DMS153 treated with DMSO at 0.1 percent for 48 hours (cell line): Measurements from ENCODE around the gene GPR156.
"Not testable (repeated sequence)": the region's sequence is repeated elsewhere in the genome, so short reads cannot be mapped to it uniquely, and the experiment has no call there.

Source experiments
- DNase-seq: peaks from one replicate; lab custom pipeline; 2025; ENCODE audit not compliant: unreplicated experiment; lab: John Stamatoyannopoulos, UW

The GPR156 gene

GRCh38 chr3:120275618-120276017 lies 9.4 kb downstream of the GPR156 start:
- no peak for DNase-seq

DNA sequence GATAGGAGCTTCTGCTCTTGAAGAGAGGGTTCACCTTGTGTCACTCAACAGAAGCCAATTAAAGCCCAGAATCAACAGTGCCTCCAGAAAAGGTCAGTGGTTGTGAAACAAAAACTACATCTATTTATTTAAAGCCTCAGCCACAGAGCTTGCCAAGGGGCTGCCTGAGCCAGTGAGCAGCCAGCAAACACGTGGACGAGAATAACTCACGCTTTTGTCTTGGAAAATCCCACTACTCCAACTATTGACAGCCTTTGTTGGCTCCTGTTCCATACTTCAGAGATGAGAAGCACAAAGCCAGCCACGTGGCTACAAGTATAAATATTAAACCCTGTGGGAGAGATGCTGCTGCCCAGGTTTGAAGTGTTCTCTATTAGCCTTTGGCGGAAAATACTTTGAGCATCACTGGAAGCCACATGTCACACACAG lies 10.3 kb downstream of the GPR156 start:
- DNase-seq, result peak; percentile 53

- DNase-seq, result no peak
These were observed 12.7 kb downstream of the GPR156 start for GRCh38 chr3:120272286-120272685.

DNA sequence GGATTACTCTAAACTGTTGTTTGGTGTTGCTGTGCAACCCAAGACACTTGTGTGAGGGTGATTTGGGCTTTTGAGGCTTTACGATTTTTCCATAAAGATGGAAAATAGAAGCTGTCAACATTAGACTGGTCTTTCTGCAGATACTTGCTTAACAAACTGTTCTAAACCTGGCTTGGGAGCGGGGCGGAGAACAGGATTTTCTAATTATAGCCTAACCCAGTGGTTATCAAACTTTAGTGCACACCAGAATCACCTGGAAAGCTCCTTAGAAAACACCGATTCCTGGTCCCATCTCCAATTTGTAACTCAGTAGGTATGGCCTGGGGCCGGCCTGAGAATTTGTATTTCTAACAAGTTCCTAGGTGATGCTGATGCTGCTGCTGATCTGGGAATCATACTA lies 19.0 kb downstream of the GPR156 start:
- no peak for DNase-seq

DNA sequence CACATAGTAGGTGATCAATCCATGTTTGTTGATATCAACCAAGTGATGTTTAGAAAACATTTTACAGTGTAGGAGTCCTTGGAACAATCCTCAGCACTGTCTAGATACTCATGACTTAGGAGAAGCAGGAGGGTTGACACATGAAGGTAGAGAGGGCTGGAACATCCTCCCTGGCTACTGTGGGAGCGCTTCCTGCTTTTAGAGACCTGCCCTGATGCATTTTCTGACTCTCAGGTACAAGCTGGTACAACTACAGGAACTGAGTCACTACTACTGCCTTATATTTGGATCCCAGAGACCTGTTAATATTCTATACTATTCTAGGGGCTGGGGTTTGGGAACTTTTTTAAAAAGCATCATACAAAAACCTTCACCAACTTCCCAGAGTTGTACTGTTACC lies 20.1 kb downstream of the GPR156 start:
- DNase-seq, result no peak

DNA sequence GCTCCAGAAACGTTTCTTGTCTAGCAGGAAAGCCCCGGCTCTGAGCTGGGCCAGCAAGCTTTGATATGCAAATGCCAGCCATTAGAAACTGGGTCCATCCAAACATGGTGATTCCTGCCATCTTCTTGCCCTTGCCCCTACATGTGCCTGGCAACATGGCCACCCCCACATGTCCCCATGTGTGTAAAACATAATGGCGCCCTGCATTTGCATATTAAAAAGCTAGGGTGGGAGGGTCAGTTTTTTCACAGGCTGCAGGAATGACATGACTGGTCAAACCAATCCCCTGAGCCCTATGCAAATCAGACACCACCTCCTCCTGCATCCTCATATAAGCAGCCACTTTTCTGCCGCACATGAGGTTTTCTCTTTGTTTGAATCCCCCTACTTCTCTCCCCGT lies 21.2 kb downstream of the GPR156 start:
- no peak for DNase-seq

DNA sequence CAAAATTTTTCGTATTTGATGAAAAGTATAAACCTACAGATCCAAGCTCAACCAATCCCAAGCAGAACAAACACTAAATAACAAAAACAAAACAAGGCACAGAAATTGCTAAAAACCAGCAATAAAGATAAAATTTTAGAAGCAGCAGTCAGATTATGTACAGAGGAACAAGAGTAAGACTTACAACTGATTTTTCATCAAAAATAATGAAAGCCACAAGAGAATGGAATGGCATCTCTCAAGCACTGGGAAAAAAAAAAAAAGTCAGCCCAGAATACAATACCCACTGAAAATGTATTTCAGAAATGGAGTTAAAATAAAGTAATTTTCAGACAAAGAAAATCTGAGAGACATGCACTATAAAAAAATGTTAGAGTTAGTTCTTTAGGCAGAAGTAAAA lies 27.0 kb downstream of the GPR156 start:
- DNase-seq, result no peak

- no peak for DNase-seq
These were observed 39.6 kb downstream of the GPR156 start for GRCh38 chr3:120245386-120245785.

- no peak for DNase-seq
These were observed 40.2 kb downstream of the GPR156 start for GRCh38 chr3:120244834-120245225.

GRCh38 chr3:120239644-120240043 lies 45.4 kb downstream of the GPR156 start:
- no peak for DNase-seq

GRCh38 chr3:120227710-120228347 lies 57.2 kb downstream of the GPR156 start:
- no peak for DNase-seq

DNA sequence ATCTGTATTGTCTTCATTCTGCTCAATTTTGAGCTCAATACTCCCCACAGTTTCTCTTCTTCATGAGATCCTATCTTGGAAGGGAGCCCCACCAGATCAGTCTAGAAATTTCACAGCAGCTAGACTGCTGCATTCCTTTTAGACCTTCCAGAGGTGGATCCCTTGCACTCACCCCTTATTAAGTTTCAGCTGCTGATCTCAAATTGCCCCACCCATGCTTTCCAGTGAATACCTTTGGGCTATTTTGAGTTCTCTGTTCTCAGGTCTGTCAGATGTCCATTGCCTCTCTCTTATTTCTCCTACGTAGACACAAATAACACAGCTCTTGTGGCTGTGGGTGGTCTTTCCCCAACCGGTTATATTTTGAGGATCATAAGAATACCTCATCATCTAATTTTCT lies 60.8 kb downstream of the GPR156 start:
- DNase-seq, result no peak

DNA sequence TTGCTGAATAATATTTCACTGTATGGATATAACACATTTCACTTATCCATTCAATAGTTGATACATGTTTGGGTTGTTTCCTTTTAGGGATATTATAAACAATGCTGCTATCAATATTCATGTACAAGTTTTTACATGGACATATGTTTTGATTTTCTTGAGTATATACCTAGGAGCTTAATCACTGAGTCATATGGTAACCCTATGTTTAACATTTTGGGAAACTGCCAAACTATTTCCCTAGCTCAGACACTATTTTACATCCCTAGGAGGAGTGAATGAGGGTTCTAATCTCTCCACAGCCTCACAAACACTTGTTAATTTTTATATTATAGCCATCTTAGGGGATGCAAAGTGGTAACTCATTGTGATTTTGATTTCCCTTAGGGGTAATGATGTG lies 66.0 kb downstream of the GPR156 start:
- DNase-seq, result no peak

DNA sequence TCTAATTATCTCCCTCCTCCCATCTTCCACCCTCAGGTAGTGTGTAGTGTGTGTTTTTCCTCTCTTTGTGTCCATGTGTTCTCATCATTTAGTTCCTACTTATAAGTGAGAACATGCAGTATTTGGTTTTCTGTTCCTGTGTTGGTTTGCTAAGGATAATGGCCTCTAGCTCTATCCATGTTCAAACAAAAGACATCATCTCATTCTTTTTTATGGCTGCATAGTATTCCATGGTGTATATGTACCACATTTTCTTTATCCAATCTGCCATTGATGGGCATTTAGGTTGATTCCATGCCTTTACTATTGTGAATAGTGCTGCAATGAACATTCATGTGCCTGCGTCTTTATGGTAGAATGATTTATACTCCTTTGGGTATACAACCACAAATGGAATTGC lies 68.4 kb downstream of the GPR156 start:
- DNase-seq, result not testable (repeated sequence)

GRCh38 chr3:120214176-120214575 lies 70.8 kb downstream of the GPR156 start:
- no peak for DNase-seq

DNA sequence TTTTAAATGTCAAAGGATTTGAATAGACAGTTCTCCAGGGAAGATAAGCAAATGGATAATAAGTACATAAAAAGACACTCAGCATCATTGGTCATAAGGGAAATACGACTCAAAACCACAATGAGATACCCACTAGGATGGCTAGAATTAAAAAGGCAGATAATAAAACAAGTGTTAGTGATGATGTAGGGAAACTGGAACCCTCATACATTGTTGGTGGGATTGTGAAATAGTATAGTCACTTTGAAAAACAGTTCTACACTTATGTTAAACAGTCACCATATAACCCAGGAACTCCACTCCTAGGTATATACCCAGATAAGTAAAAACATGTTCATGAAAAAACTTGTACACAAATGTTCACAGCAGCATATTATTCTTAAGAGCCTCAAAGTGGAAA lies 72.5 kb downstream of the GPR156 start:
- DNase-seq, result no peak

GRCh38 chr3:120209425-120209824 lies 75.6 kb downstream of the GPR156 start:
- DNase-seq, result no peak

- no peak for DNase-seq
These were observed 80.7 kb downstream of the GPR156 start for GRCh38 chr3:120204338-120204737.

DNA sequence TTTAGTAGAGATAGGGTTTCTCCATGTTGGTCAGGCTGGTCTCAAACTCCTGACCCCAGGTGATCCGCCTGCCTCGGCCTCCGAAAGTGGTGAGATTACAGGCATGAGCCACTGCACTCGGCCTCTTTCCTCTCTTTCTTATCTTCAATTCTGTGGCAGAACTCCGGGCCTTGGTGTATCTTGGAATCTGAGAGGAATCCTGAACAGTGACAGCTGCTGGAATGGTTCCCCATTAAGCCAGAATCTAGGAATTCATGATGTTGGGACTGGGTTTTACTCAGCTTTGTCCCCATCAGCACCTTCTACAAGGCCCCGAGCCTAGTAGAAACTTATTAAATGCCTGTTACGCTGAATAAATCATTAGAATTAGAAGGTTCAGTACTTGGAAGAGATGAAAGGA lies 81.4 kb downstream of the GPR156 start:
- no peak for DNase-seq

DNA sequence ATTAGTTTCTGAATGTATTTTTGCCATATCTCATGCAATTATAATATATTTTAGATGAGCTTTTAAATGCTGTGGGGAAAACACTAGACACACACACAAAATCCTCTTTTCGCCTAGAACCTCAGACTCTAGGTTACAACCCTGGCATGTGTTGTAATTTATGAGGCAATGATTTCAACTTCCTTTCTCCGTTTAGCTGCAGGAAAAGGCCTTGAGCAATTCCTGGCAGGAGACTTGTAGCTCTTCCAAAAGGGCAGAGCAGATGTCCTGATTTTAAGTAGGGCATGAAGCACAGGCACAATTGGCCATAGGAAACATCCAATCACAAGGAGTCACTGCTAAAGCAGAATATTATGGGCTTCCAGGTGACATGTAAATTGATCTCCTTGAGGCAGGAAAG lies 82.0 kb downstream of the GPR156 start:
- DNase-seq, result no peak

DNA sequence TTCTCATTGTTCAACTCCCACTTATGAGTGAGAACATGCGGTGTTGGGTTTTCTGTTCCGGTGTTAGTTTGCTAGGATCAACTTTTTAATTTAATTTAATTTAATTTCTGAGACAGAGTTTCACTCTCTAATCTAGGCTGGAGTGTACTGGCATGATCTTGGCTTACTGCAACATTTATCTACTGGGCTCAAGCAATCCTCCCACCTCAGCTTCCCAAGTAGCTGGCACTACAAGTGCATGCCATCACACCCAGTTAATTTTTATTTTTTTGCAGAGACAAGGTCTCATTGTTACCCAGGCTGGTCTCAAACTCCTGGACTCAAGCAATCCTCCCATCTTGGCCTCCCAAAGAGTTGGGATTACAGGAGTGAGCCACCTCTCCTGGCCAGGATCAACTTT lies 82.7 kb downstream of the GPR156 start:
- no peak for DNase-seq

- no peak for DNase-seq
These were observed 84.4 kb downstream of the GPR156 start for GRCh38 chr3:120200493-120201235.
